Activated CD4-positive, alpha-beta T cell treated with anti-CD3 and anti-CD28 coated beads for 24 hours (primary cell): Measurements from ENCODE around the gene USP40.

ENCODE experiments used
- DNase-seq, 2 donors: peaks; one replicate each; pipeline ENCODE4 v3.0.0-alpha.2; 2020; ENCODE audit warnings: low read depth in 2 of 2

Gene USP40

DNA sequence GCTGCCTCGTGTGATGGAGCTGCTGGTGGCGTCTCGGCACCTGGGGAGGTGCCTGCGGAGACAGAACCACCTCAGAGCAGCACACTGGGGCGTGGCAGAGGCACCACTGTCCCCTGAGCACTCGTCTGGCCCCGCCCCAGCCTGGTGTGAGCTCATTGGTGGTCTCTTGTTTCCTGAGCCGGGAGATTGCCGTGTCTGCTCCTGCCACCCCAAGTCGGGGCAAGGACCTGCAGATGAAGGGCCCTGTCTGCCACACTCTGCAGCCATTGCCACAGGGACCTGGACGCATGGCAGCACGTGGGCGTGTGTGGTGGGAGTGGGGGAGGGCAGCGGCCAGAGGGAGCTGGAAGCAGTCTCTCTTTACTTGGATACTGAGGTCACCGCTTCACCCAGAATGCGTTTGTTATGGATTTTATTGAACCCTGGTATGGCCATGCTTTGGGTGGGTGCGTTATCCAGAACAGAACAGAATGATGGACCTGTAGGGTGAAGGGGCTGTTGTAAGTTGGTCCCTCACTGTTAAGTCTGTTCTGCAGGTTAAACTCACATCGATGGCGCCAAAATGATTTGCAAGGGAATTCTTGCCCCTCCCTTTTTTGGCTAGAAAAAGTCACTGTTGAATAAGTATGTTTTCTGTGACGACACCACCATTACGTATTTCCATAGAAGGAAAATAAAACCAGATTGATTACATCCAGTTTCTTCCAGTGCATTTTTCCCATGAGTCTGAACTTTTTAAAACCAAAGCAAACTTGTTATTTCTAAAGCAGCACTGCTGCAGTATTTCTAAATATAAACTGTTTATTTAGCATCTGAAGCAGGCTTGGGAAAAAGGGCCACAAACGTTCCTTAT, 92.0 kb downstream of the USP40 start:
- DNase-seq: no peak

DNA sequence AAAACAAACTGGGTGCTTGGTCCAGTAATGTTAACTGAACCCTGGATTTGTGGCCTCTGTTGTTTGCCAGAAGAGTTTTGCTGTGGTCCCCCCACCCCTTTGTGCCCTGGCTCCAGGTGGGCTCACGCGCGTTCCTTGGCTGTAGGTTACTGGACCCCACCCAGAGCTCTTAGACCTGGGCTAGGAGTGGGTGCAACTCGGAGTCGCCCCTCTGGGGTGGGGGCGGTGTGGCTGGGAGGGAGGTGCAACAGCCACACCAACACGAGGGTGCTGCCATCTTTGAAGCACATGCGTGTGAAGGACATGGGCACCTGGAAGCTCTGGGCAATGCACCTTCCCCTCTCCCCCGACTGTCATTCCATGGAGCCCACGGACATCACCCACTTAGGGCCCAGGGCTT, 92.7 kb downstream of the USP40 start:
- no peak for DNase-seq

DNA sequence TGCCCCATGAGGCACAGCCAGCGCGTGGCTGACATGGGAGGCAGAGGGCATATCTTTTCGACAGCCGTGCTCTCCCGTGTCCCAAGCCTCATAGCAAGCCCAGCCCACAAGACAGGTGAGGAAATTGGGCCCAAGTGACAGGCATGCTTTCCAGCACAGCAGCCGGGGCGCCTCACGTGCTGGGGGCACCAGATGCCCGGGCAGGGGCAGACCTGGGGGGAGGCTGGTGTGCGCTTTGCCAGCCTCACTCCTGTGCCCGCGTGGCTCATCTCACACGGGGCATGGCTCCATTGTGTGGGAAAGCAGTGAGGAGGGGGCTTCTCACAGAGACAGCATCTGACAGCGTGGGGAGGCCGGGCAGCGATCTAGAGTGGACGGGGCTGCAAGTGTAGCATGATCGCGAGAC, 93.2 kb downstream of the USP40 start:
- no peak for DNase-seq

DNA sequence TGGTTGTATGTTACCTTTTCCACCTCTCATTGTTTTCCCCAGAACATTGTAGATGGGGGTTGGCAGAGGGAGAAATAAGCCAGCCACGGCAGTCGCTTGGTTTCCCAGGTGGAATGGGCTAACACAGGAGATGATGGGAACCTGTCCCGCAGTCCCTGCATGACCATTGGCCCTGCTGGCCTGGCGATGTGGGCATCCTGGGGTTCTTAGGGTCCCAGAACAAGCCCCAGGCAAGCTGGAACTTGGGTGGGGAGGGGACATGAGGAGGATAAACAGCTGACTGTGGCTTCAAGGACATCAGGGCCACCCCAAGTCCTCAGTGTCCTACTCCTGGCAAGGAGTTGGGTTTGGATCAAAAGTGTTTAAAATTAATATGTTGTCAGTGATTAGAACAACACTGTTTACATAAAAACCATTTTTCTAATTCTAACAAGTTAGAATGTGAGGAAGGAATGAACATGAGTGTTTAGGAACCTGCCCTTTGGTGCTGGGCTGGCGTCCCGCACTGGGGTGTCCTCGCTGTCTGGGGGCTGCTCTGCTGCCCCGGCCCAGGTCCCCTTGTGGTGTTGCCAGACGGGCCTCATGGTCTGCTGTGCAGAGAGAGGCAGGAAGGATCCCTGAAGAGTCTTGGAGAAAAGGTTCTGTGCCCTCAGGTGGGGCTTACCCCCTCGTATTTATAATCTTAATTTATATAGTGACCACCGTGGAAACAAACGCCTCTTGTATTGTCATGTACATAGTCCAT, 95.1 kb downstream of the USP40 start:
- DNase-seq: no peak

DNA sequence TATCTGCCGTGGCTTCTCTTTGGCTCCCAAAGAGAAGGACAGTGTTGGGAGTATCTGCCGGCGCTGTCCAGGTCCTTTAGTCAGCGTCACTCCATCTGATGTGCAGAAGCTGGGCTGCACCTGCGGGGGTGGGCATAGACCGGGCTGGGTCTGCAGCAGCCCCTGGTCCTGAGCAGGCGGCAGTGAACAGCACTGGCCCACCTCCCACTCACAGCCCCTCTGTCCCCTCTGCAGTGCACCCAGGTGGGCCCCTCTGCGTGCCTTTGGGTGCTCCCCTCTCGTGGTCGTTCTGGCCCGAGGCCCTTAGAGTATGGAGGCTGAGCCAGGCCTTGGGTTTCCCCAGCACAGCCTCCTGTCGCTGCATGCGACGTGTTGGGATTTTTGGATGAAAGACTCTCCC, 95.7 kb downstream of the USP40 start:
- DNase-seq: no peak

DNA sequence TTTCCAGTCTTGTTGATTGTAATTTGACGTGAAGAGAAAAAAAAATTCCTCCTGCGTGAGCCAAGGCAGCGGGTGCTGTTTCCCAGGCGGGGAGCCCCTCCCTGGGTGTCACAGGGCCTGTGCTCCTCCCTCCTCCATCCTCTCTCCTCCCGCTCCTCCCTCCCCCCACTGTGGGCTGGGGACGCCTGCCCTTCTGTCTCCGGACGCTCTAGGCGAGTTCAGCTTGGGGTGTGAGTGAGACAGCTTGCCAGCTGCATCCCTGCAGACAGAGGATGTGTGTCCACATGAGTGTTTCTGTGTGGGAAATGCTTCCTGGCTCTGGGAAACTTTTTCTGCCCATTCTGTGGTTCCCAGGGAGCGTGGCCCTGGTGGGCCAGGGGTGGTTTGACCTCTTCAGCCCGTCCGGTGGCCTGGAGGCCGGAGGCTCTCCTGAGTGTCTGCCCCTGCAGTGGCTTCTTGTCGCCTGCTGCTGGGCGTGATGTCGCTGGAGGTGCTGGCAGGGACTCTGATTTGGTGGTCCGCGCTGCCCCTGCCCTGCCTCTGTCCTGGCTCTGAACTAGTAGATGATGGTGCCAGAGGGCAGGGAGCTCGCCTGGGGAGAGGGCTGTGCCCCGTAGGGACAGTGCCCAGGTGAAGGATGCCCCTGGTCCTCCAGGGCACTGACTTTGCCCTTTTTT, 96.4 kb downstream of the USP40 start:
- DNase-seq: no peak

DNA sequence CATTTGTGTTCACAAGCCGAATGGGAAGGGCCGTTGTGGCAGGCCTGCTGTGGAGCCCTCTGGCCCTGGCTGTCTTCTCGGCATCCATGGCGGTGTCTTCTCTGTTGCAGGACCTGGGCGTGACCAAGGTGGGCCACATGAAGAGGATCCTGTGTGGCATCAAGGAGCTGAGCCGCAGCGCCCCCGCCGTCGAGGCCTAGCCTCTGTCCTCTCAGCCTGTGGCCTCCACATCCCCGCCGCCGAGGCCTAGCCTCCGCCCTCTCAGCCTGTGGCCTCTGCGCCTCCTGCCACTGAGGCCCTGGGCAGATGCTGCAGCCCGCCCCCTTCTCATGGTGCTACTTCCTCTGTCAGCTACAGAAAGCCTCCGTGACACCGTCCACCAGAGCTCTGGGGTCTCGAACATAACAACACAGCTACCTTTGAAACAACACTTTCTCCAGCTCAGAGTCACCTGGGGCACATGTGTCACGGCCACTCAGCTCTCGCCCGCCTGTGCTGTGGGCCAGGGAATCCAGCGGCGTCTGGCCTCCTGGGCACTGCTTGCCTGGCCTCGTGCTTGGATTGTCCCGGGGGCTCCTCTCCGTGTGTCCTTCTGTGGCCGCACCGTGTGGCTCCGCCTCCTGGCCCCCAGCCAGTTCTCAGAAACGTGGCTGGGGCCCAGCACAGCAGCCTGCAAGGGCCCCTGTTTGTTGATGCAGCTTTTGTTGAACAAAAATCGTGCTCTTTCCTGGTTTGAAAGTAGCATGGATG, 97.1 kb downstream of the USP40 start:
- DNase-seq: no peak

DNA sequence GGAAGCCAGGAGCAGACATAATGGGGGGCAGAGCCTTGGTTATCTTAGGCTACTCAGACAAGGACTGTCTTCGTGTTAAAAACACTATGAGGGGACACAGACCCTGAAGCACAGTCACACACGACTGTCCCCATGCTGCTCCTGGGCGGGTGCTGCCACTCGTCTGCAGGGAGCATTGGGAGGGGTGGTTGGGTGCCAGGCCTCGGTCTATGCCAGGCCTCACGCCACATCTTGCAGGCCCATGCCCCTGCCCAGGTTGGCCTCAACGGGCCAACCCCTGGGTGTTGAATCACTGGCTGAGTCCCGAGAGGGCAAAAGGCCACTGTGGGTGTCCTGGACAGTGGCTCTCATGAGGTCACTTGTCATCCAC, 97.9 kb downstream of the USP40 start:
- DNase-seq: no peak

DNA sequence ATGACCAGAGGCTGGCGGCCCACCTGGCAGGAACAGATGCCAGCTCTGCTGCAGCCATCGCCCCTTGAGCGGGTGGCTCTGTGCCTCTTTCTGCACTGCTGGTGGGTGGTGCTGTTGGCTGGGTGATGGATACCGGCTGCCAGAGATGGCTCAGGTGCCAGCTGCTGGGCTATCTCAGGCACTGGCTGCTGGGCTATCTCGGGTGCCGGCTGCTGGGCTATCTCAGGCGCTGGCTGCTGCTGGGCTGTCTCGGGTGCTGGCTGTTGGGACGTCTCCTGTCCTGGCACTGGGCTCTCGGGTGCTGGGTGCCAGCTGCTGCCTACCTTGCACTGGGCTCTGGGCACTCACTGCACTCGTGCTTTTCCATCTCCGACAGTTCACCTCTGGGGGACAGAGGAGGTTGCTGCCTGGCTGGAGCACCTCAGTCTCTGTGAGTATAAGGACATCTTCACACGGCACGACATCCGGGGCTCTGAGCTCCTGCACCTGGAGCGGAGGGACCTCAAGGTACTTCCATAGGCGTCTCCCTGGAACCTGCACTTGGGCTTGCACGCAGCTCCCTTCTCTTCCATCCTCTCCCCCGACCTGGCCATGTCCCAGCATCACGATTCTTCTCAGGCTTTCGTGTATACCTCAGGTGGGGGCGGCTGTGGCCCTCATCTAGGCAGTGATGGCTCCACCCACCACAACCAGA, 98.4 kb downstream of the USP40 start:
- DNase-seq: no peak

DNA sequence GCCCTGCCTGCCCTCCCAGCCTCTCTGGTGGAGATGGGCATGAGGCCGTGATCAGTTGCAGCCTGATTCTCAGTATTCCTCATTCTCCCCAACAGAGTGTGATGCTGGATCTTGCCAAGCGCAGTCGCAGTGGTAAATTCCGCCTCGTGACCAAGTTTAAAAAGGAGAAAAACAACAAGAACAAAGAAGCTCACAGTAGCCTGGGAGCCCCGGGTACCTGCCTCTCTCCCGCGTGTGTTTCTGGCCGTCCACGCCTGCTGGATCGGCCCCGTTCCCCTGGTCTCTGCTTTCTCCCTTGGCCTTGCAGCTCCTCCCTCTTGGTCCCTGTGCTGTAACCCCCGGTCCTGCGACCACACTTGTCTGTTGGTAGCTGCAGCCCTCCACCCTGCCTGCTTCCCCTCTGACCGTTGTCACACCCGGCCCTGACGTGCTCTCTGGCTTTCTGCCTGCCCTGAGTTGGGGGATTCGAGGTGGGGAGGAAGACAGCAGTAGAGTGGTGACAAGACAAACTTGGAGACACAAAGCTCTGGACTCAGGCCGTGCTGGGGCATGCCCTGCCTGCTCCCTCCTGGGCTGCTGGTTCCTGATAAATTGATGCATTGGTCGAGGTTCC, 99.5 kb downstream of the USP40 start:
- DNase-seq: no peak

DNA sequence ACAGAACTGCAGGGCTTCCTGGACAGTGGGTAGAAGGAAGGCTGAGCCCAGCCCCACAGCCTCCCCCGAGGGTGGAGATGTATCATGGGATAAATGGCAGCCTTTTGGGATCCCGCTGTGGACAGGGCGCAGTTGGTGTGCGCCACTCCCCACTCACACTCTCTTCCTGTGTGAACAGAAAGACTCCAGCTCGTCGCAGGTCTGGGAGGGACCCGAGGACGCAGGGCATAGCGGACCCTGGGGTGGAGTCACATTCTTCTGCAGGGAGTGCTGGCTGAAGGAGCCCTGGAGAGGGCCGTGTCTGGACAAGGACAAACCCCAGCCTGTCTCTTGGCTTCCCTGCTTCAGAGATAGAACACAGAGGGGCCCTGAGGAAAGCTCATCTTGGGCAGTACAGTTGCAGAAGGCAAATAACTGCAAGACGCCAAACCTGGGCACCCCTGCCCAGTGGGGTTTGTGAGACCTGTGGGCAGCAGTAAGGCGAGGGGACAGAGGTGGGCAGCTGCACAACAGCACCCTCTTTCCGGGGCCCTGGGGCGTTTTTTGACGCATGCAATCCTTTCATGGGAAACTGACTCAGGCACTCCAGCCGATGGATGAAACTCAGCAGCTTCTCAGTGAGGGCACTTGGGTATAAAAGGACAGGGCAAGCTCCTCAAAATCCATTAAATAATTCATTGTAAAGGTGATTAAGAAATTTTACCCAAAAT, 101.9 kb downstream of the USP40 start:
- DNase-seq: no peak

DNA sequence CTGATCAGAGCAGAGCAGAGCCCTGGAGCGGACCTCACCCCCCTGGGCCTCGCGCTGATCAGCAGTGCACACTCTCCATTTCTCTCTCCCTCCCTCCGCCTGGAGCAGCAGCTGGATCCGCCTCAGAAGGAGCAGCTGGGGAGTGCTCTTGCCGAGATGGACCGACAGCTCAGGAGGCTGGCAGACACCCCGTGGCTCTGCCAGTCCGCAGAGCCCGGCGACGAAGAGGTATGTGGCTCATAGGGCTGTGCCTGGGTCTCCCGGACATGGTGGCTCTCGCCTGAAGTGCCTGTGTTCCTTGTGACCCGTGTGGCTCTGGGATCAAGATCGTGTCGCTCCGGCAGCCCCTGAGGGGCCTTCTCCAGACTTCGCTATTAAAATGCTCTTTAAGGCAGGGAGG, 102.5 kb downstream of the USP40 start:
- DNase-seq: no peak

DNA sequence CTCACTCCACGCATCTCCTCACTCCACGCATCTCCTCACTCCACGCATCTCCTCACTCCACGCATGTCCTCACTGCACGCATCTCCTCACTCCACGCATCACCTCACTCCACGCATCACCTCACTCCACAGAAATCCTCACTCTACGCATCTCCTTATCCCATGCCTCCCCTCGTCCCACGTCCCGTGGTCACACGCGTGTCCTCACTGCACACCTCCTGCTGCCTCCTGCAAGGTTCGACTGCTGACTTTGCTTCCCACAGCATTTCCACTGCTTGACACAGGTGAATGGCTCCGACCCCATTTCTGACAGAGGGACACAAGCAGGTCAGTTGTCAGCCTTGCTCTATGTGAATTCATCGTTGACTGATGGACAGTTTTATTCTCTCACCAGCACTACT, 103.0 kb downstream of the USP40 start:
- DNase-seq: no peak

DNA sequence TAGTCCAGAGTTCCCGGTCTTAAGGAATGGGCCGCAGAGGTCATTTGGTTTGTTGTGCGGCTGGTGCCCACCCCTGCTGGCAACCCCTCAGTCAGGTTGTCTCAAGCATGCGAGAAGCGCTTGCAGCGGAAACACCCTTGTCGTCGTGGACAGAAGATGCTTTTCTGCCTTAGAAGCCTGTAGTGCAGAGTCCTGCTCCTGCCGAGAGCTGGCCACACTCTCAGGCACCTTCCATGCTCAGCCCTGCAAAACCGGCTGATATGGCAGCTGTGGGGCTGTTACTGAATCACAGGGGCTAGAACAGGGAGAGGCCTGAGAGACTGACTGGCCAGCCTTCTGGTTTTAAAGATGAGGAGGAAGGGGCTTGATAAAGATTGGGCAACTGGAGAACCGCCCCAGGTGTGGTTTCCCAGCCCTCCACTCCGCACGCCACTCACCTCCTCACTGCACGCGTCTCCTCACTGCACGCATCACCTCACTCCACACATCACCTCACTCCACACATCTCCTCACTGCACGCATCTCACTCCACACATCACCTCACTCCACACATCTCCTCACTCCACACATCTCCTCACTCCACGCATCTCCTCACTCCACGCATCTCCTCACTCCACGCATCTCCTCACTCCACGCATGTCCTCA, 103.6 kb downstream of the USP40 start:
- DNase-seq: no peak

DNA sequence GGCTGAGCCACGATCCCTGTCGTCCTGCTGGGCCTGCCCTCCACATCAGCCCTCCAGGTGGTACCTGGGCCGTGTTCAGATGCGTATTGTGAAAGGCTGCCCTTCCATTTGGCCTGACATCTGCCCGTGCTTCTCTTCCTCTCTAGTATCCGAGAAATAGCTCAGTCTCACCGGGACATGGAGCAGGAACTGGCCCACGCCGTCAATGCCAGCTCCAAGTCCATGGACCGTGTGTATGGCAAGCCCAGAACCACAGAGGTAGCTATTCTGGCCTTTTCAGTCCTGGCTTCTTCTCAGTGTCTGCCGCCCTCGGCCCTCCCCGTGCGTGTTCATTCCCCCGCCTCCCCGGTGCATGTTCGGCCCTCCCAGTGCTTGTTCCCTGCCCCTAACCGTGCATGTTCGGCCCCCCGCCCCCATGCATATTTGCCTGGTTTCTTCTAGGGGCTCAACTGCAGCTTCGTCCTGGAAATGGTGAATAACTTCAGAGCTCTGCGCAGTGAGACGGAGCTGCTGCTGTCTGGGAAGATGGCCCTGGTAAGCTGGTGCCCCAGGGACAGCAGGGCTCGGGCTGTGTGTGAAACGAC, 104.3 kb downstream of the USP40 start:
- no peak for DNase-seq

DNA sequence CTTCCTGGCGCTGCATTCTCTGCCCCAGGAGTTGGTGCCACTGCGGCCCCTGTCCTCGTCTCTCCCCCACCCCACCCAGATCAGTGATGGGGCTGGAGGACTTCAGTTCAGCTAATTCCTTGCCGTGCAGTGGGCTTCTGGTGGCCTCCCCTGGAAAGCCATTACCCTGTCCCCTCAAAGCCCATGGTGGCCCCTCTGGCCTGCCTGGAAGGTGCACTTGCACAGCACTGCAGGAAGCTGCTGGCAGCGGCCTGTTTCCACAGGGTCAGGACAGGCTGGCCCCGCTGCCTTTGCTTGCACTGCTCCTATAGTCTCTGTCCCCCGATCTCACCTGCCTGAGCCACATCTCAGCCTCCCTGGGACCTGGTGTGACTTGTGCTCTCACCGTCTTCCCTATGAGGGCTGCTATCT, 105.1 kb downstream of the USP40 start:
- DNase-seq: no peak

DNA sequence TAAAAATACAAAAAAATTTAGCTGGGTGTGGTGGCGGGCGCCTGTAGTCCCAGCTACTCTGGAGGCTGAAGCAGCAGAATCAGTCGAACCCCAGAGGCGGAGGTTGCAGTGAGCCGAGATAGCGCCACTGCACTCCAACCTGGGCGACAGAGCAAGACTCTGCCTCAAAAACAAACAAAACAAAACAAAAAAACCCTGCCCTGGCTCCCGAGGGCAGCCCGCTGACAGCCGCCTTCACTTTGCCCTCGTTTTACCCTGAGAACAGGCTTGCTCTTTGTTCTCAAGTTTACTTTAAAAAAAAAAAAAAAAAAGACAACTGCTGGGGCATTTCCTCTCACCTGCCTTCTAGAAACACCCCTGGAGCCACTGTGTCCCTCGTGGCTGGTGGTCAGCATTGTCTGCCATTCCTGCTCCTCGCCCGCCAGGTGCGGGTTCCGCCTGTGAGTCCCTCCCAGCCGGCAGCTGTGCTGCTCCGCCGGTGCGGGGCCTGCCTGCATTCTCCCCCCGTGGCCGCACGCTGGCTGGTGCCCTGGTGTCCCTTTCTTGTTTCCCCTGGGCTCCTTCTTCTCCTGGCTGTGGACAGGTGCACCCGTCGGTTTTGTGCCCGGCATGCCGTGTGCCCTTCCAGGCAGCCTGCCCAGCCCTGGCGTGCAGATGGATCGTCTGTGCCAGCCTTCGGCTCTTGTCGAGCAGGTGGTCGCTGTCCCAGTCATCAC, 105.7 kb downstream of the USP40 start:
- DNase-seq: no peak

DNA sequence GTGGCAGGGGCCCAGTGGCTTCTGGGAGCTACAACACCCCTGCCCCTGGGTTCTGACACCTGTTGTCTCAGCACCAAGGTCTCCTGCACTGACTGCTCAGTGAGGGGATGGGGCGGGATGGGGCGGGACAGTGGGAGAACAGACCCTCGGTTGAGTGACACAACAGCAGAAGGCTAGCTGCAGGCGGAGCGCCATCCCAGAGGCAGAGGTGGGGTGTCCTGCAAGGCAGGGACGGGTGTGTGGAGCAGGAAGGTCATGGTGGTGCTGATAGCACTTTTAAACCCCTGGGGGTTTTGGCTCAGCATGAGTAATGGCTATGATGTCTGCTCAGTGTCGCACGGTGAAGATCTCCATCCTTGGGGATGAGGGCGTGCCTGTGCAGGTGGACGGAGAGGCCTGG, 107.2 kb downstream of the USP40 start:
- no peak for DNase-seq

DNA sequence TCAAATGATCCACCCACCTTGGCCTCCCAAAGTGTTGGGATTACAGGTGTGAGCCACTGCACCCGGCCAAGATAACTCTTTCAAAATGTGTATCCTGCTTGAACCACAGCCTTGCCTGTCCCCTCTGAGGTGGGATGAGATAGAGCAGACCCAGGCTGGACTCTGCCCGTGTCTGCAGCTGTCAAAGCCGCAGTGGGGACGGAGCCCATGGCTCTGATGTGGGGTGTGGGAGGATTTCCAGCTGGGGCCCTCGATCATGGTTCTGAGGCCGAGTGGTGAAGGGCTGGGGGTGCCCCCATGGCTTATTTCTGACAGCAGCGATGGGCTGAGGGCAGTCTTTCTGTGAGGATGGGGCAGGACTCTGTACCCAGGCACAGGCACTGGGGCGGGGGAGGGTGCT, 107.8 kb downstream of the USP40 start:
- DNase-seq: no peak
